Fibroblast of pulmonary artery (primary cell): ENCODE data around the gene IL23A.
"Not testable (repeated sequence)": the region's sequence is repeated elsewhere in the genome, so short reads cannot be mapped to it uniquely, and the experiment has no call there.

Experiments used
- DNase-seq: peaks from one replicate; pipeline ENCODE4 v3.0.0-alpha.2; 2010; ENCODE audit warnings: low read depth
- H3K4me3 ChIP-seq: replicated peaks from 2 replicates; pipeline ENCODE4 v1.5.1; 2011; ENCODE audit warnings: low read depth, mild to moderate bottlenecking, control low read depth, low read length, moderate library complexity
- TF ChIP-seq, protein P1 (sequence below): IDR thresholded peaks from 2 replicates; pipeline ENCODE4 v1.5.1; 2011; ENCODE audit warnings: mild to moderate bottlenecking, control low read depth, low read length, inconsistent platforms; ENCODE audit errors: missing control alignments

IL23A gene

DNA sequence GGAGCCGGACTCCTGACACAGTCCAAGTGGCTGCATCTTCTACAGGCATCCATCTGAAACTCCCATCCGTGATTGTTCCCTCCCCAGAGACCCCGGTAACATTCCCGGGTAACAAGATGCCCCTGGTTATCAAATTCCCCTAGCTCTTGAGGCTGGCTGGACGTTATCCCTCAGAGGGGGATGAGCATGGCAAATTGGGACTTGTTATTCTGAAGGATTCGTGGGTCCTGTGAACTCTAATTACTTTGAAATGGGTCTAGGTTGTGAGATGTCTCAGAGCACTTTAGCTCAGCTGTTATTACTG, 4.2 kb upstream of the IL23A start:
- peak overlapping the region; percentile 67 for H3K4me3 ChIP-seq
- TF ChIP-seq, protein P1, sequence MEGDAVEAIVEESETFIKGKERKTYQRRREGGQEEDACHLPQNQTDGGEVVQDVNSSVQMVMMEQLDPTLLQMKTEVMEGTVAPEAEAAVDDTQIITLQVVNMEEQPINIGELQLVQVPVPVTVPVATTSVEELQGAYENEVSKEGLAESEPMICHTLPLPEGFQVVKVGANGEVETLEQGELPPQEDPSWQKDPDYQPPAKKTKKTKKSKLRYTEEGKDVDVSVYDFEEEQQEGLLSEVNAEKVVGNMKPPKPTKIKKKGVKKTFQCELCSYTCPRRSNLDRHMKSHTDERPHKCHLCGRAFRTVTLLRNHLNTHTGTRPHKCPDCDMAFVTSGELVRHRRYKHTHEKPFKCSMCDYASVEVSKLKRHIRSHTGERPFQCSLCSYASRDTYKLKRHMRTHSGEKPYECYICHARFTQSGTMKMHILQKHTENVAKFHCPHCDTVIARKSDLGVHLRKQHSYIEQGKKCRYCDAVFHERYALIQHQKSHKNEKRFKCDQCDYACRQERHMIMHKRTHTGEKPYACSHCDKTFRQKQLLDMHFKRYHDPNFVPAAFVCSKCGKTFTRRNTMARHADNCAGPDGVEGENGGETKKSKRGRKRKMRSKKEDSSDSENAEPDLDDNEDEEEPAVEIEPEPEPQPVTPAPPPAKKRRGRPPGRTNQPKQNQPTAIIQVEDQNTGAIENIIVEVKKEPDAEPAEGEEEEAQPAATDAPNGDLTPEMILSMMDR: no peak
- no peak for DNase-seq

DNA sequence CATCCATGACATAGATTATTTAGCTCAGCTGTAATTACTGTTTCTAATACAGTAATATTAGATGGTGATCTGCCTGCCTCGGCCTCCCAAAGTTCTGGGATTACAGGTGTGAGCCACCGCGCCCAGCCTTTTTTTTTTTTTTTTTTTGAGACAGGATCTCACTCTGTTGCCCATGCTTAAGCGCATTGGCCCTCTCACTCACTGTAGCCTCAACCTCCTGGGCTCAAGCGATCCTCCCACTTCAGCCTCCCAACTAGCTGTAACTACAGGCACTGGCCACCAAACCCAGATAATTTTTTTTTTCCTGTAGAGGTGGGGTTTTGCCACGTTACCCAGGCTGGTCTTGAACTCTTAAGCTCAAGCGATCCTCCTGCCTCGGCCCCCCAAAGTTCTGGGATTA, 3.2 kb upstream of the IL23A start:
- not testable (repeated sequence) for DNase-seq, H3K4me3 ChIP-seq

DNA sequence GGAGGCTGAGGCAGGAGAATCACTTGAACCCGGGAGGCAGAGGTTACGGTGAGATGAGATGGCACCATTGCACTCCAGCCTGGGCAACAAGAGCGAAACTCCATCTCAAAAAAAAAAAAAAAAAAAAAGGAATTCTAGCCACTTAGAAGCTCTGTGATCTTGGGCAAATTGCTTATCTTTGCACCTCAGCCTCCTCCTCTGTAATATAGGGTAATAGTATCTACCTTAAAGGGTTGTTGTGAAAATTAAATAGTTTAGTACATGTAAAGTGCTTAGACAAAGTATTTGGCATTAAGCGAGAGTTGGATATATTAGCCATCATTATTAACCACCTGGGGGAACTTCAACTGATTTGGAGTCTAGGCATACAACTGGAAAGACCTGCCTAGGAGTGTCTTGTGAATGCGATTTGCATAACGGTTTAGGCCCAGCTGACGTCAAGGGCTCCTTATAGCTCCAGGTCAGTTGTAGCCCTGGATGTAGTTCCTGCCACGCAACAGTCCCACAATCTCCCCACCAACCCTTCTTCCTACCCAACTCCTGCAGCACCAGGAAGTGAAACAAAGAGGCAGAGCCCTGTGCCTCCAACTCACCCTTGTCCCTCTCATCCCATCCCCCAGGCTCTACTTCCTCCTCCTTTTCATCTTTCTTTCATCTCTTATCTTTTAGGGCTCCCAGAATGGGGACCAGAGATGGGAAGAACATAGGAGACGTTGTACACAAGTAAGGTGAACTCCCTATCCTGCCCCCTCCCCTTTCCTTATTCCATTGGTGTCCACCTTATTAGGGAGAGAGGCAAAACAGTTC, 2.1 kb upstream of the IL23A start:
- no peak overlapping the region for H3K4me3 ChIP-seq
- TF ChIP-seq, protein P1: no peak
- no peak for DNase-seq

DNA sequence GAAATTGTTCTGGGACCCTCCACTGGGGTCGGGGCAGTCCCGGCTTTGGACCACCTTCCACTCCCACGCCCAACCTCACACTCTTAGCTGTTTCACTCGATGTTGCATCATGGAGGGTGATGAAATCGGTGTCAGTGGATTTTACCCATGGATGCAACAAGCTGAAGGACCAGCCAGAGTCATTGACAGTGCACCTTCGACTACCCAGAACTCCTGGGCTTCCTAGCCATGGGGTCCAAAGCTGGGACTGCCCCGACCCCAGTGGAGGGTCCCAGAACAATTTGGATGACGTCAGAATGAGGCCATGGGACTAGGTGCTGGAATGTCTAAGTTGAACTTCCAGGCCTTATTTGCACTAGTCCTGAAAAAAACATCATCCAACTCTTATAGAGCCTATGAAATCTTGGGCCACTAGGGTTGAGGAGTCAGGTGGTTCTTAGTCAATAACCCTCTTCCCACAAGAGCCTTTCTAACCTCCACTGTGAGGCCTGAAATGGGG, 882 bp upstream of the IL23A start:
- DNase-seq: no peak
- TF ChIP-seq, protein P1: no peak
- no peak overlapping the region for H3K4me3 ChIP-seq

DNA sequence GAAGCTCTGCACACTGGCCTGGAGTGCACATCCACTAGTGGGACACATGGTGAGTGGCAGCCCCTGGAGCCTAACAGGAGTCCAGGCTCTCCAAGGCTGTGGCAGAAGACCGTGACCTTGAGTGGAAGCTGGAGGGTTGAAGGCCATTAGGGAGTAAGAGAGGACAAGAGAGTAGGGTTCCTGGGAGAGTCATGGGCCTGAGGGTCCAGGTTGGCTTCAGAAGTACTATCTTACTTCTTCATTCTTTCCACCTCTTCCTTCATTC, 406 bp downstream of the IL23A start:
- H3K4me3 ChIP-seq: no peak overlapping the region

DNA sequence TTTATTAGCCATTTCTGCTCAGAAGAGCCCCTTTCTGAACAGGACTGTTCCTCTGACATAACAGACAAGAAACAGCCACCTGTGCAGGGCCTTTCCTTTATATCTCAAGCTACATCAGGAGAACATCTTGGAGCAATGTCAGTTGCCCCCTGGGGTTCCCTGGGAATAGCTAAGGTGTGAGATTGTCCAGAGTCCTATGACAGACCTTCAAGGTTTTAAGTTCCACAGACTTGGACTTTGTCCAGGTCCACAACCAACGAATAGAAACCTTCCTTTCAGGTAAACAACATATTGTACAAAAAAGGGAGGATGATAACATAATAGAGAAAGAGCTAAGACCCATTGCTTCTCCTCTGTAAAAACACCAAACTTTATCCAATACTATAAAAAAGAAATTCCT, 2.9 kb downstream of the IL23A start:
- no peak for DNase-seq
- TF ChIP-seq, protein P1: no peak

More for the DNA sequence above, 406 bp downstream of the IL23A start:
- TF ChIP-seq, protein P1: no peak
- DNase-seq: no peak

DNA sequence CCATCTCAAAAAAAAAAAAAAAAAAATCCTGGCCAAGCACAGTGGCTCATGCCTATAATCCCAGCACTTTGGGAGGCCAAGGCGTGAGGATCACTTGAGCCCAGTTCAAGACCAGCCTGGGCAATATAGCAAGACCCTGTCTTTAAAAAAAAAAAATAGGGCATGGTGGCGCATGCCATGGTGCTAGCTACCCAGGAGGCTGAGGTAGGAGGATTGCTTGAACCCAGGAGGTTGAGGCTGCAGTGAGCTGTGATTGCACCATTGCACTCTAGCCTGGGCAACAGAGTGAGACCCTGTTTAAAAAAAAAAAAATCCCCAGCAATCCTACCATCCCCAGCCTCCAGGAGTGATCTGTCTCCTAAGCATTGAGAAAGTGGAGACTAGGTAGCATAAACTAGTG, 3.6 kb downstream of the IL23A start:
- not testable (repeated sequence) for H3K4me3 ChIP-seq, DNase-seq

More for the DNA sequence above, 2.9 kb downstream of the IL23A start:
- H3K4me3 ChIP-seq: no peak overlapping the region

DNA sequence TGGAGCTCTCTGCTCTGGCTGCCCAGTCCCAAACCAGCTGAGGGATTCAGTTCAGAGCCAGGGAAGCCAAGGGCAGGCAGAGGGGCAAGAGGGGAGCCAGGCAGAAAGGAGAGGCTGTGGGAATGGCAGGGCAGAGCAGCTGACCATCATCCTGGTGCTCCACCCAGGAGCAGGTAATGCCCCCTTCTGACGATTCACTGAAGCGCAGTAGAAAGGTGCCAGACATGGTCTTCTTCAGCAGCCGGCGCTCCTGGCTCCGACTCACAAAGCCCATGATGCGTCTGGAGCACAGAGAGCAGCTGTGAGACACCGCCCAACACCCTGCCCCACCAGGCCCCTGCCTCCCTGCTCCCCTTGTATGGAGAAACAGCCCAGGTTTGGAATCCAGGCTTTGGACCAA, 8.0 kb downstream of the IL23A start:
- no peak overlapping the region for H3K4me3 ChIP-seq
- TF ChIP-seq, protein P1: peak; percentile 3
- DNase-seq: no peak

DNA sequence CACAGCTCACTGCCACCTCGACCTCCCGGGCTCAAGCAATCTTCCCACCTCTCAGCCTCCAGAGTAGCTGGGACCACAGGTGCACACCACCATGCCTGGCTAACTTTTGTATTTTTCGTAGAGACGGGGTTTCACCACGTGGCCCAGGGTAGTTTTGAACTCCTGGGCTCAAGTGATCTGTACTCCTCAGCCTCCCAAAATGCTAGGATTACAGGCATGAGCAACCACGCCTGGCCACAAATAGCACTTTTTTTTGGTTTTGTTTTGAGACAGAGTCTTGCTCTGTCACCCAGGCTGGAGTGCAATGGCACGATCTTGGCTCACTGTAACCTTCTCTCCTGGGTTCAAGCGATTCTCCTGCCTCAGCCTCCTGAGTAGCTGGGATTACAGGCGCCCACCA, 8.6 kb downstream of the IL23A start:
- DNase-seq: not testable (repeated sequence)

More for the DNA sequence above, 8.6 kb downstream of the IL23A start:
- H3K4me3 ChIP-seq: not testable (repeated sequence)
